ENCODE data around the gene COX19. TPM values are rescaled to one million over a fixed set of nuclear protein-coding genes. Genes with fewer than 3 reads are reported as not detected.
"Not testable (repeated sequence)": the region's sequence is repeated elsewhere in the genome, so short reads cannot be mapped to it uniquely, and the experiment has no call there.

Gene COX19
- total RNA-seq, 2 donors from 2014 or later = 7.2 to 18.1 TPM

GRCh38 chr7:961546-962400, 13.6 kb downstream of the COX19 start:
- Histone ChIP-seq H3K4me1 (ENCODE audit: control insufficient read depth in 1 of 2, low read depth in 2 of 2) (peaks cover 22 to 41% of the 10 kb centered on the region in 2 donors), H3K36me3 (peaks cover 2% of the 10 kb centered on the region), H3K4me3 (no peak overlapping the region), H3K27me3 (replicated peaks; ENCODE audit: insufficient read depth) (no peaks in the 10 kb centered on the region), H3K9me3 (no peaks in the 10 kb centered on the region), H3K27ac (no peak overlapping the region)
- ATAC-seq (ENCODE audit: insufficient number of reproducible peaks, low FRiP score, low read depth) (no peak), DNase-seq (ENCODE audit: low spot score) (no peak)
- no peak for TF ChIP-seq CTCF (IDR thresholded peaks at IDR 0.05)

GRCh38 chr7:960972-961371, 14.4 kb downstream of the COX19 start:
- H3K4me3 ChIP-seq; ATAC-seq (ENCODE audit: insufficient number of reproducible peaks, low FRiP score, low read depth); DNase-seq (ENCODE audit: low spot score); H3K27ac ChIP-seq; H3K27me3 ChIP-seq (replicated peaks; ENCODE audit: insufficient read depth); H3K9me3 ChIP-seq; H3K36me3 ChIP-seq: not testable (repeated sequence)
- H3K4me1 ChIP-seq (ENCODE audit: control insufficient read depth in 1 of 2, low read depth in 2 of 2) = peaks cover 21 to 33% of the 10 kb centered on the region in 2 donors

GRCh38 chr7:960269-960871, 15.0 kb downstream of the COX19 start:
- H3K27ac ChIP-seq = no peak overlapping the region
- H3K27me3 ChIP-seq (replicated peaks; ENCODE audit: insufficient read depth) = no peaks in the 10 kb centered on the region
- ATAC-seq (ENCODE audit: insufficient number of reproducible peaks, low FRiP score, low read depth) (no peak), DNase-seq (ENCODE audit: low spot score) (no peak)
- H3K4me1 ChIP-seq (ENCODE audit: control insufficient read depth in 1 of 2, low read depth in 2 of 2) = peaks cover 15 to 28% of the 10 kb centered on the region in 2 donors
- H3K4me3 ChIP-seq = no peak overlapping the region
- no peak for TF ChIP-seq CTCF (IDR thresholded peaks at IDR 0.05)
- no peaks in the 10 kb centered on the region for H3K36me3 ChIP-seq
- no peaks in the 10 kb centered on the region for H3K9me3 ChIP-seq

- H3K27ac ChIP-seq; DNase-seq (ENCODE audit: low spot score); ATAC-seq (ENCODE audit: insufficient number of reproducible peaks, low FRiP score, low read depth); H3K9me3 ChIP-seq; H3K36me3 ChIP-seq; H3K4me3 ChIP-seq; H3K27me3 ChIP-seq (replicated peaks; ENCODE audit: insufficient read depth): not testable (repeated sequence)
- H3K4me1 ChIP-seq (ENCODE audit: control insufficient read depth in 1 of 2, low read depth in 2 of 2) = peaks cover 15 to 27% of the 10 kb centered on the region in 2 donors
These were observed 15.6 kb downstream of the COX19 start for GRCh38 chr7:959740-960139.

GRCh38 chr7:959271-959670, 16.1 kb downstream of the COX19 start:
- Histone ChIP-seq H3K36me3 (no peaks in the 10 kb centered on the region), H3K4me3 (no peak overlapping the region), H3K27ac (no peak overlapping the region), H3K27me3 (replicated peaks; ENCODE audit: insufficient read depth) (no peaks in the 10 kb centered on the region), H3K9me3 (no peaks in the 10 kb centered on the region), H3K4me1 (ENCODE audit: control insufficient read depth in 1 of 2, low read depth in 2 of 2) (peaks cover 11 to 24% of the 10 kb centered on the region in 2 donors)
- DNase-seq (ENCODE audit: low spot score) (no peak), ATAC-seq (ENCODE audit: insufficient number of reproducible peaks, low FRiP score, low read depth) (no peak)
- no peak for TF ChIP-seq CTCF (IDR thresholded peaks at IDR 0.05)

Data from thoracic aorta (tissue), 2 donors.